Brain microvascular endothelial cell (primary cell): Measurements from ENCODE around the gene MPC1.

Experiments
- DNase-seq: peaks from one replicate; pipeline ENCODE4 v3.0.0-alpha.2; 2020
- H3K27ac ChIP-seq: fragments of 250-450 bp; sonication (Bioruptor Pico); 2 replicates; pipeline ENCODE4 v1.5.1; 2020; ENCODE audit warnings: mild to moderate bottlenecking, moderate library complexity
- H3K27me3 ChIP-seq: fragments of 250-450 bp; sonication (Bioruptor Pico); replicated peaks from 2 replicates; pipeline ENCODE4 v1.5.1; 2020; ENCODE audit warnings: mild to moderate bottlenecking
- H3K36me3 ChIP-seq: fragments of 250-450 bp; sonication (Bioruptor Pico); replicated peaks from 2 replicates; pipeline ENCODE4 v1.5.1; 2020; ENCODE audit warnings: mild to moderate bottlenecking
- H3K4me3 ChIP-seq: 2 replicates; pipeline ENCODE4 v1.5.1; 2011; ENCODE audit warnings: low read depth, mild to moderate bottlenecking, control low read depth, low read length, moderate library complexity
- in situ Hi-C: cut with HindIII; loops from 2 replicates; pipeline ENCODE4 v1.10.0; 2017; ENCODE audit warnings: low sequenced_read_pairs, low pct_ligation_motif_present
- TF ChIP-seq, protein P1 (sequence below): IDR thresholded peaks from 2 replicates; pipeline ENCODE4 v1.5.1; 2011; ENCODE audit warnings: low read depth, mild to moderate bottlenecking, moderate library complexity, low read length, control low read depth, inconsistent platforms; ENCODE audit errors: missing control alignments

Gene MPC1

GRCh38 chr6:166381733-166382499, 824 bp downstream of the MPC1 start:
- Histone ChIP-seq H3K27ac (no peak overlapping the region), H3K4me3 (peak overlapping the region; percentile 76), H3K36me3 (no peaks in the 10 kb centered on the region), H3K27me3 (no peaks in the 10 kb centered on the region)
- in situ Hi-C loops = loop anchor here (25.0 kb wide), 1 partner anchor 95 kb away; no protein-coding TSS in a partner anchor
- DNase-seq = peak; percentile 12
- TF ChIP-seq, protein P1, sequence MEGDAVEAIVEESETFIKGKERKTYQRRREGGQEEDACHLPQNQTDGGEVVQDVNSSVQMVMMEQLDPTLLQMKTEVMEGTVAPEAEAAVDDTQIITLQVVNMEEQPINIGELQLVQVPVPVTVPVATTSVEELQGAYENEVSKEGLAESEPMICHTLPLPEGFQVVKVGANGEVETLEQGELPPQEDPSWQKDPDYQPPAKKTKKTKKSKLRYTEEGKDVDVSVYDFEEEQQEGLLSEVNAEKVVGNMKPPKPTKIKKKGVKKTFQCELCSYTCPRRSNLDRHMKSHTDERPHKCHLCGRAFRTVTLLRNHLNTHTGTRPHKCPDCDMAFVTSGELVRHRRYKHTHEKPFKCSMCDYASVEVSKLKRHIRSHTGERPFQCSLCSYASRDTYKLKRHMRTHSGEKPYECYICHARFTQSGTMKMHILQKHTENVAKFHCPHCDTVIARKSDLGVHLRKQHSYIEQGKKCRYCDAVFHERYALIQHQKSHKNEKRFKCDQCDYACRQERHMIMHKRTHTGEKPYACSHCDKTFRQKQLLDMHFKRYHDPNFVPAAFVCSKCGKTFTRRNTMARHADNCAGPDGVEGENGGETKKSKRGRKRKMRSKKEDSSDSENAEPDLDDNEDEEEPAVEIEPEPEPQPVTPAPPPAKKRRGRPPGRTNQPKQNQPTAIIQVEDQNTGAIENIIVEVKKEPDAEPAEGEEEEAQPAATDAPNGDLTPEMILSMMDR = peak; percentile 73

DNA sequence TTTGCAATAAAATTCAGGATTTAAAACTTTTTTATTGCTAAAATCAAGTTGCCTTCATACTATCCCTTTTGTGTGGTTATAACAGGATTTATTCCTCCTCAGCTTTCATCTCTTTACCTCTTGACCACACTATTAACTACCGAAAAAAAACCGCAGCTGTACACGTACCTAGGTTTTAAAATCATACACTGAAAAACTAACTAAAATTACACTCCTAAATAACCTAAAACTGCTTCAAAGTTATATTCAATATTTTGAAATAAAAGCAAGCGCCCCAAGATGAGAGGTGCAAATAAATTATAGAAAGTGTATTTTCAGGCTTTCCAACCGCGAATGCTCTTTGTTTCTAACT, 1.4 kb downstream of the MPC1 start:
- TF ChIP-seq, protein P1 = no peak
- Histone ChIP-seq H3K4me3 (peak overlapping the region; percentile 76), H3K27me3 (no peaks in the 10 kb centered on the region), H3K36me3 (no peaks in the 10 kb centered on the region), H3K27ac (no peak overlapping the region)
- in situ Hi-C loops = loop anchor here (25.0 kb wide), 1 partner anchor 94 kb away; no protein-coding TSS in a partner anchor
- DNase-seq = no peak

- no peak overlapping the region for H3K4me3 ChIP-seq
- no peaks in the 10 kb centered on the region for H3K36me3 ChIP-seq
- TF ChIP-seq, protein P1 = no peak
- no peak overlapping the region for H3K27ac ChIP-seq
- DNase-seq = no peak
- in situ Hi-C loops = loop anchor here (25.0 kb wide), 1 partner anchor 92 kb away; no protein-coding TSS in a partner anchor
- no peaks in the 10 kb centered on the region for H3K27me3 ChIP-seq
These were observed 2.9 kb downstream of the MPC1 start for GRCh38 chr6:166379800-166380199.

DNA sequence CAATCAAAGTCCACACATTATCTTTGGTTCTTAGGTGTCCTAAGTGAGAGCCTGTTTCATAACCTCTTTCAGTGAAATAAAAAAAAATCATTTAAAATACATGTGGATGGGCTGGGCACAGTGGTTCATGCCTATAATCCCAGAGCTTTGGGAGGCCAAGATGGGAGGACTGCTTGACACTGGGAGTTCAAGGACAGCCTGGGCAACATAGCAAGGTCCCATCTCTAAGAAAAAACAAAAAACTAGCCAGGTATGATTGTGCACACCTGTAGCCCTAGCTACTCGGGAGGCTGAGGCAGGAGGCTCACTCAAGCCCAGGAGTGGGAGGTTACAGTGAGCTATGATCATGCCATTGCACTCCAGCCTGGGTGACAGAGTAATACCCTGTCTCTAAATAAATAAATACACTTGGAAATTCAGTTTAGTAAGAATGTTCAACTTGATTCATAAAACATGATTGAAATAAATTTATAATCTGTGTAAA, 3.6 kb downstream of the MPC1 start:
- TF ChIP-seq, protein P1 = no peak
- no peak for DNase-seq
- Histone ChIP-seq H3K4me3 (no peak overlapping the region), H3K36me3 (no peaks in the 10 kb centered on the region), H3K27me3 (no peaks in the 10 kb centered on the region), H3K27ac (no peak overlapping the region)
- in situ Hi-C loops = loop anchor here (25.0 kb wide), 1 partner anchor 92 kb away; no protein-coding TSS in a partner anchor

DNA sequence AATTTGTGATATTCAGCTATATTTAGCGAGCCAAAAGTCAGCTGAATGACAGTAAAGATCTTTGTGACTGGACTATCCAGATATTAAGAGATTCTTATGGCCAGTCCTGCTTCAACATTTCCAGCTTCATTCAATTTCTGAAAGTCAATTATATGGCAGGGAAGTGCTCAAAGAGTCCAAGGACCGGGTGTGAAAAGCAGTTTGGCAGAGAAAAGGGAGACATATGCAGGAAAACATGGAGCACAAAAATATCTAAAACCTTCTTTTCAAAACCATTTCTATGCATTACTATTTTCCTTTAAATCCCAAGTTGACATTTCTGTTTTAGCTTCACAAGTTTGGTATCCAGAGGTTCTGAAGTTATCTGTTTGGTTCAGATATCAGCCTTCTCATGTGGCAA, 5.0 kb downstream of the MPC1 start:
- TF ChIP-seq, protein P1 = no peak
- no peak for DNase-seq
- no peak overlapping the region for H3K27ac ChIP-seq
- in situ Hi-C loops = loop anchor here (25.0 kb wide), 1 partner anchor 90 kb away; no protein-coding TSS in a partner anchor
- no peaks in the 10 kb centered on the region for H3K27me3 ChIP-seq
- no peaks in the 10 kb centered on the region for H3K36me3 ChIP-seq
- no peak overlapping the region for H3K4me3 ChIP-seq
